ENCODE data around the gene SMYD3. TPM values are rescaled to one million over a fixed set of nuclear protein-coding genes. Genes with fewer than 3 reads are reported as not detected.

SMYD3 gene
- total and polyA plus RNA-seq, 2 donors (not counting 3 experiments of a cell fraction or from before 2014, with no cell fraction given), result 16.0 to 32.1 TPM

GRCh38 chr1:246164764-246165163, 342.3 kb downstream of the SMYD3 start:
- no peaks in the 10 kb centered on the region for H4K20me1 ChIP-seq (replicated peaks; ENCODE audit: control insufficient read depth, extremely low read depth, insufficient read depth, low read length)
- no peaks in the 10 kb centered on the region for H3K27me3 ChIP-seq (ENCODE audit: control insufficient read depth in 2 of 2, insufficient read depth in 2 of 2, low read length in 2 of 2)
- POLR2A ChIA-PET, result no interaction called here
- H3K36me3 ChIP-seq (ENCODE audit: control insufficient read depth in 2 of 2, extremely low read depth in 1 of 2, insufficient read depth in 2 of 2, low read length in 2 of 2), result no peaks in the 10 kb centered on the region
- no peak for FAIRE-seq
- H3K4me3 ChIP-seq (replicated peaks in 1 of 3; ENCODE audit: insufficient read depth in 1 of 3, low read depth in 1 of 3, low read length in 3 of 3), result no peak overlapping the region
- no peaks in the 10 kb centered on the region for H3K4me1 ChIP-seq (ENCODE audit: control insufficient read depth, extremely low read depth, insufficient read depth, low read length)
- H3K27ac ChIP-seq (ENCODE audit: insufficient read depth, low read depth, low read length), result no peak overlapping the region
- TF ChIP-seq POLR2A (IDR thresholded peaks at IDR 0.05; ENCODE audit: low read depth, low read length) (no peak), MYC (IDR thresholded peaks at IDR 0.05; ENCODE audit: low read depth, low read length) (no peak), GATA2 (IDR thresholded peaks at IDR 0.05; ENCODE audit: insufficient read depth, insufficient read length, low read depth, low read length) (no peak), EZH2 (IDR thresholded peaks at IDR 0.05; ENCODE audit: borderline replicate concordance, low read depth, low read length, severe bottlenecking) (no peak), FOS (IDR thresholded peaks at IDR 0.05; ENCODE audit: borderline replicate concordance, insufficient read depth, low read length) (no peak), POLR2AphosphoS5 (IDR thresholded peaks at IDR 0.05; ENCODE audit: insufficient read depth, low read depth, low read length) (no peak), JUN (IDR thresholded peaks at IDR 0.05; ENCODE audit: borderline replicate concordance, insufficient read depth, insufficient read length, low read depth) (no peak)
- TF ChIP-seq, protein P1, sequence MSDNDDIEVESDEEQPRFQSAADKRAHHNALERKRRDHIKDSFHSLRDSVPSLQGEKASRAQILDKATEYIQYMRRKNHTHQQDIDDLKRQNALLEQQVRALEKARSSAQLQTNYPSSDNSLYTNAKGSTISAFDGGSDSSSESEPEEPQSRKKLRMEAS (IDR thresholded peaks at IDR 0.05; ENCODE audit: insufficient read depth, insufficient read length), result no peak
- TF ChIP-seq, protein P2, sequence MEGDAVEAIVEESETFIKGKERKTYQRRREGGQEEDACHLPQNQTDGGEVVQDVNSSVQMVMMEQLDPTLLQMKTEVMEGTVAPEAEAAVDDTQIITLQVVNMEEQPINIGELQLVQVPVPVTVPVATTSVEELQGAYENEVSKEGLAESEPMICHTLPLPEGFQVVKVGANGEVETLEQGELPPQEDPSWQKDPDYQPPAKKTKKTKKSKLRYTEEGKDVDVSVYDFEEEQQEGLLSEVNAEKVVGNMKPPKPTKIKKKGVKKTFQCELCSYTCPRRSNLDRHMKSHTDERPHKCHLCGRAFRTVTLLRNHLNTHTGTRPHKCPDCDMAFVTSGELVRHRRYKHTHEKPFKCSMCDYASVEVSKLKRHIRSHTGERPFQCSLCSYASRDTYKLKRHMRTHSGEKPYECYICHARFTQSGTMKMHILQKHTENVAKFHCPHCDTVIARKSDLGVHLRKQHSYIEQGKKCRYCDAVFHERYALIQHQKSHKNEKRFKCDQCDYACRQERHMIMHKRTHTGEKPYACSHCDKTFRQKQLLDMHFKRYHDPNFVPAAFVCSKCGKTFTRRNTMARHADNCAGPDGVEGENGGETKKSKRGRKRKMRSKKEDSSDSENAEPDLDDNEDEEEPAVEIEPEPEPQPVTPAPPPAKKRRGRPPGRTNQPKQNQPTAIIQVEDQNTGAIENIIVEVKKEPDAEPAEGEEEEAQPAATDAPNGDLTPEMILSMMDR (IDR thresholded peaks at IDR 0.05; ENCODE audit: extremely low read depth in 1 of 2, insufficient read depth in 1 of 2, low read depth in 1 of 2, low read length in 2 of 2), result no peak
- intact Hi-C loops (cut with micrococcal nuclease) (no loop called here), dilution Hi-C loops (cut with MboI; ENCODE audit: extremely low pct_ligation_motif_present, low sequenced_read_pairs) (no loop called here)
- no peak overlapping the region for H2AFZ ChIP-seq (ENCODE audit: low read depth, low read length)
- DNase-seq (ENCODE audit: low read depth, low spot score), result no peak
- H3K9me1 ChIP-seq (replicated peaks; ENCODE audit: control insufficient read depth, extremely low read depth, insufficient read depth, low read length), result no peaks in the 10 kb centered on the region
- BruUV-seq (replicated peaks), result no TSS peak
- H3K4me2 ChIP-seq (ENCODE audit: insufficient read depth, low read length), result no peak overlapping the region
- no peak overlapping the region for H3K9ac ChIP-seq (replicated peaks; ENCODE audit: extremely low read depth, insufficient read depth, low read length)
- H3K79me2 ChIP-seq (ENCODE audit: control insufficient read depth, insufficient read depth, low read length), result no peaks in the 10 kb centered on the region
- H3K9me3 ChIP-seq (replicated peaks; ENCODE audit: control insufficient read depth, insufficient read depth, low read length), result no peaks in the 10 kb centered on the region
- CTCF ChIA-PET, result interaction anchor here (0.7 kb wide), 1 partner anchor 9 kb away, joined by 4 read pairs; no protein-coding TSS in a partner anchor
